Prostate gland (tissue), 2 donors: ENCODE data around the gene ASPDH. TPM values are rescaled to one million over a fixed set of nuclear protein-coding genes. Genes with fewer than 3 reads are reported as not detected.

Experiments
- DNase-seq: peaks from one replicate; pipeline ENCODE4 v3.0.0-alpha.2; 2019; ENCODE audit warnings: low spot score
- H3K27ac ChIP-seq, 2 donors: fragments of 200-600 bp; sonication (generic); 2 replicates each; pipeline ENCODE4 v1.5.1; 2017 to 2019
- H3K27me3 ChIP-seq: fragments of 200-600 bp; sonication (generic); replicated peaks from 2 replicates; pipeline ENCODE4 v1.5.1; 2019; ENCODE audit not compliant: insufficient read depth
- H3K36me3 ChIP-seq, 2 donors: fragments of 200-600 bp; sonication (generic); 1 replicate in 1 of 2; 2 replicates in 1 of 2; pipeline versions ENCODE4 v1.5.1 to v1.8.1; 2017 to 2019
- H3K4me1 ChIP-seq: fragments of 200-600 bp; sonication (generic); replicated peaks from 2 replicates; pipeline ENCODE4 v1.5.1; 2019
- H3K4me3 ChIP-seq, 2 donors: fragments of 200-600 bp; sonication (generic); 2 replicates each; pipeline ENCODE4 v1.5.1; 2017 to 2019
- H3K9me3 ChIP-seq: fragments of 200-600 bp; sonication (generic); 2 replicates; pipeline ENCODE4 v1.5.1; 2017
- POLR2A ChIP-seq: fragments of 450-650 bp; IDR thresholded peaks from one replicate; pipeline ENCODE4 v1.6.1; 2016; ENCODE audit warnings: antibody characterized with exemption, mild to moderate bottlenecking
- POLR2AphosphoS5 ChIP-seq: sonication (generic); formaldehyde crosslinking; IDR thresholded peaks from one replicate; pipeline ENCODE4 v1.6.1; 2017; ENCODE audit warnings: antibody characterized with exemption
- WGBS: methylation state at CpG from one replicate; pipeline ENCODE4 v1.1.5; 2018; 5-methylcytosine and 5-hydroxymethylcytosine counted together
- intact Hi-C: fragments of 100-400 bp; cut with DNase I; formaldehyde crosslinking; loops from one replicate; pipeline ENCODE4 v1.14.2; 2022
- total RNA-seq, 2 donors: library from RNA; depleted of rRNA; stranded (reverse); fragments of >200 nt; gene quantifications; one replicate each; pipeline ENCODE4 v1.1.0, GENCODE V29; 2016
- TF ChIP-seq, protein P1 (sequence below), 4 experiments: fragments of 200-600 bp in 2 of 4; fragments of 450-650 bp in 2 of 4; sonication (generic) in 2 of 4; IDR thresholded peaks; 1 replicate in 3 of 4; 2 replicates in 1 of 4; pipeline ENCODE4 v1.5.1; 2016 to 2019; ENCODE audit warnings: antibody characterized with exemption in 4 of 4, mild to moderate bottlenecking in 2 of 4, moderate library complexity in 2 of 4

The ASPDH gene
- total RNA-seq, 2 donors from 2014 or later = not detected

DNA sequence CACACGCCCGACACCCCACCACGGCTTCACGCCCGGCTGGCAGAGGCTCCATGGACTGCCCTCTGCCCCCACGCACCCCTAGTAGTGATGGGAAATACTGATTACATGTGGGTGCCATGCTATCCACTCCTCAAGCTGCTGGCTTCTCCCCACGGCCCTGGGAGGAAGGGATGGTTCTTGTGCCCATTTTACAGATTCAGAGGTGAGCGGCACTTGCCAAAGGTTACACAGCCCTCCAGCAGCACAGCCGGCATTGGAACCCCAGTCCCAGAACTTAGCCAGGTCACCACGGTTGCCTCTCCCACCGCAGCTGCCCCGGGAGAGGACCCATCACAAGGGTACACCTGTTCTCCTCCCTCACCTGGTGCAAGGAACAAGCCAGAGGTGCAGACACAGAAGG is 41.3 kb upstream of the ASPDH start:
- WGBS = 70% methylated on average over 12 of the region's 12 CpGs
- H3K9me3 ChIP-seq = no peaks in the 10 kb centered on the region
- H3K4me3 ChIP-seq = no peak overlapping the region
- H3K27ac ChIP-seq = no peak overlapping the region
- TF ChIP-seq, protein P1, sequence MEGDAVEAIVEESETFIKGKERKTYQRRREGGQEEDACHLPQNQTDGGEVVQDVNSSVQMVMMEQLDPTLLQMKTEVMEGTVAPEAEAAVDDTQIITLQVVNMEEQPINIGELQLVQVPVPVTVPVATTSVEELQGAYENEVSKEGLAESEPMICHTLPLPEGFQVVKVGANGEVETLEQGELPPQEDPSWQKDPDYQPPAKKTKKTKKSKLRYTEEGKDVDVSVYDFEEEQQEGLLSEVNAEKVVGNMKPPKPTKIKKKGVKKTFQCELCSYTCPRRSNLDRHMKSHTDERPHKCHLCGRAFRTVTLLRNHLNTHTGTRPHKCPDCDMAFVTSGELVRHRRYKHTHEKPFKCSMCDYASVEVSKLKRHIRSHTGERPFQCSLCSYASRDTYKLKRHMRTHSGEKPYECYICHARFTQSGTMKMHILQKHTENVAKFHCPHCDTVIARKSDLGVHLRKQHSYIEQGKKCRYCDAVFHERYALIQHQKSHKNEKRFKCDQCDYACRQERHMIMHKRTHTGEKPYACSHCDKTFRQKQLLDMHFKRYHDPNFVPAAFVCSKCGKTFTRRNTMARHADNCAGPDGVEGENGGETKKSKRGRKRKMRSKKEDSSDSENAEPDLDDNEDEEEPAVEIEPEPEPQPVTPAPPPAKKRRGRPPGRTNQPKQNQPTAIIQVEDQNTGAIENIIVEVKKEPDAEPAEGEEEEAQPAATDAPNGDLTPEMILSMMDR (IDR thresholded peaks at IDR 0.05) = no peak
- TF ChIP-seq POLR2A = no peak
- no peak for TF ChIP-seq POLR2AphosphoS5
- no peaks in the 10 kb centered on the region for H3K36me3 ChIP-seq
- intact Hi-C loops = no loop called here
- H3K27me3 ChIP-seq = peaks cover 22% of the 10 kb centered on the region
- no peak for DNase-seq
- H3K4me1 ChIP-seq = no peaks in the 10 kb centered on the region

DNA sequence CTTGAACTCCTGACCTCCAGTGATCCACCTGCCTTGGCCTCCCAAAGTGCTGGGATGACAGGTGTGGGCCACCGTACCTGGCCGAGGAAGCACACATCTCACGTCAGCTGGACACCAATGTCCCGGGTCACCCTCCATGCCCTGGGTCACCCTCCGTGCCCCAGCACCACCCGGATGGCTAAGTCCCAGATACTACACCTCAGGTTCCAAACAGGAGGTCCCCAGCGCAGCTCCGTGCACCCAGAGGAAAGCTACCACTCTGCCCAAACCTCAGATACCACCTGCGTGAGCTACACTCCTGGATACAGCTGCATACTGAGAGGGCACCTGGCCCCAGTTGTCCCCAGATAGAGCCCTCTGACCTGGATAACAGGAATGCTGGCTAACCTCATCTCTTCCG is 40.5 kb upstream of the ASPDH start:
- 89% methylated on average over 10 of the region's 10 CpGs for WGBS
- no peaks in the 10 kb centered on the region for H3K36me3 ChIP-seq
- intact Hi-C loops = no loop called here
- no peaks in the 10 kb centered on the region for H3K4me1 ChIP-seq
- no peaks in the 10 kb centered on the region for H3K9me3 ChIP-seq
- no peak overlapping the region for H3K4me3 ChIP-seq
- no peak overlapping the region for H3K27ac ChIP-seq
- DNase-seq = no peak
- H3K27me3 ChIP-seq = peaks cover 22% of the 10 kb centered on the region
- TF ChIP-seq POLR2AphosphoS5 (no peak), POLR2A (no peak)
- TF ChIP-seq, protein P1 (IDR thresholded peaks at IDR 0.05) = no peak

DNA sequence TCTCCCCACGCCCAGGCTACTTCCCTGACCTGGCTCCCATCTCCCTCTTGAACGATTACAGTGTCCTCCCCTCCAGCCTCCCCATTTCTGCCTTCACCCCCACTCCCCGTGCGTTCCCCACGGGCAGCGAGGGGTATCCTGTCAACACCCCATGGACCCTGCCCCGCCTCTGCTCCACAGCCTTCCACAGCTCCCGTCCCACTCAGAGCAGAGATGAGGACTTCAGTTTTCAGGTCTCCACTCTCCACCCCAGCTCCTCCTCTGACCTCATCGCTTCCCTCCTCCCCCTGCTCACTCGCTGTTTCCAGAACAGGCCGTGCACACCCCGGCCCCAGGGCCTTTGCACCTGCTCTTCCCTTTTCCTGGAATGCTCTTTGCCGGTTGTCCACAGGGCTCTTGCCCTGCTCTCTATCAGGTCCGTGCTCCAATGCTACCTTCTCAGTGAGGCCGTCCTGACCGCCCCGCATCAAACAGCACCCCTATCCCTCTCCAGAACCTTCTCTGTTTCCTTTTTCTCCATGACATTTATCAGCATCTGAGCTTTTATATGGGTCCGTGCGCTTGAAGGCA is 39.5 kb upstream of the ASPDH start:
- H3K27ac ChIP-seq = no peak overlapping the region
- H3K4me1 ChIP-seq = no peaks in the 10 kb centered on the region
- no peak for DNase-seq
- H3K4me3 ChIP-seq = no peak overlapping the region
- peaks cover 27% of the 10 kb centered on the region for H3K27me3 ChIP-seq
- intact Hi-C loops = no loop called here
- TF ChIP-seq, protein P1 (IDR thresholded peaks at IDR 0.05) = no peak
- no peak for TF ChIP-seq POLR2A
- TF ChIP-seq POLR2AphosphoS5 = no peak
- H3K9me3 ChIP-seq = no peaks in the 10 kb centered on the region
- 75% methylated on average over 19 of the region's 19 CpGs for WGBS
- no peaks in the 10 kb centered on the region for H3K36me3 ChIP-seq

DNA sequence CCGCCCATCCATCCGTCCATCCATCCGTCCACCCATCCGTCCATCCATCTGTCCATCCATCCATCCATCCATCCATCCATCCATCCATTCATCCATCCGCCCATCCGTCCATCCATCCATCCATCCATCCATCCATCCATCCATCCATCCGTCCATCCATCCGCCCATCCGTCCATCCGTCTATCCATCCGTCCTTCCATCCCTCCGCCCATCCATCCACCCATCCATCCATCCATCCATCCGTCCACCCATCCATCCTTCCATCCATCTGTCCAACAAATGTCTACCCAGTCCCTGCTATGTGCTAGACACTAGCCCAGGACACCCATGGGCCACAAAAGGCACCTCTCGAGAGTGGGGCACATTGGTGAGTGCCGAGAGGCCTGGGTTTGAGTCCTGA is 38.8 kb upstream of the ASPDH start:
- Histone ChIP-seq H3K4me1 (no peaks in the 10 kb centered on the region), H3K9me3 (no peaks in the 10 kb centered on the region), H3K4me3 (no peak overlapping the region), H3K36me3 (no peaks in the 10 kb centered on the region), H3K27me3 (peaks cover 27% of the 10 kb centered on the region), H3K27ac (no peak overlapping the region)
- intact Hi-C loops = no loop called here
- no peak for DNase-seq
- no peak for TF ChIP-seq POLR2AphosphoS5
- TF ChIP-seq POLR2A = no peak
- TF ChIP-seq, protein P1 (IDR thresholded peaks at IDR 0.05) = no peak
- WGBS = 74% methylated on average over 15 of the region's 15 CpGs

DNA sequence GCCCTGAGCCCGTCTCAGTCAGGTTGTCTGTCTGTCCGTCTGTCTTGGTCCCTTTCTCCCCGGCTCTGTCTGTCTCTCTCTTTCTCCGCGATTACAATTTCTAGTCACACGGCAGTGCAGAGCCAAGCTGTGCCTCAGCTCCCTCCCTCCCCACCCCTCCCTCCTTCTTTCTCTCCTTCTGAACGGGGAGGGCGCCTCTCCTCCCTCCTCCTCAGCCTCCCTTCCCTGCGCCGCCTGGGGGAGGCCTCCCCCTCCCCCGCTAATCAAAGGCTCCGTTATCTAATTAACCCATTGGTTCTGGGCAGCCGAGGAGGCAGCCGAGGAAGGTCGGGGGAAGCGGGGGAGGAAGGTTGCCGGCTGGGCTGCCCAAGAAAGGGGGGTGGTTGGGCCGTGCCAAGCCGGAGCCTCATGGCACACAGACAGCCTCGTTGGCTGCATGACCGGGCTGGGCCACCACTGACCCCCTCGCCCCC is 38.0 kb upstream of the ASPDH start:
- Histone ChIP-seq H3K4me3 (no peak overlapping the region), H3K9me3 (no peaks in the 10 kb centered on the region), H3K27ac (no peak overlapping the region), H3K4me1 (no peaks in the 10 kb centered on the region), H3K36me3 (no peaks in the 10 kb centered on the region), H3K27me3 (peaks cover 22% of the 10 kb centered on the region)
- TF ChIP-seq POLR2A (no peak), POLR2AphosphoS5 (no peak)
- TF ChIP-seq, protein P1 (IDR thresholded peaks at IDR 0.05) = no peak
- under 1% methylated on average over 15 of the region's 22 CpGs for WGBS
- no peak for DNase-seq
- intact Hi-C loops = no loop called here
